Measurements from ENCODE around the gene CDK1. TPM values are rescaled to one million over a fixed set of nuclear protein-coding genes. Genes with fewer than 3 reads are reported as not detected.
A peak's percentile ranks its signal among the peaks of the same experiment; 100 is the strongest.
"Not testable (repeated sequence)": the region's sequence is repeated elsewhere in the genome, so short reads cannot be mapped to it uniquely, and the experiment has no call there.

Gene CDK1
- total and polyA plus RNA-seq, 7 donors: 0.33 to 23.9 (median 2.7) TPM

DNA sequence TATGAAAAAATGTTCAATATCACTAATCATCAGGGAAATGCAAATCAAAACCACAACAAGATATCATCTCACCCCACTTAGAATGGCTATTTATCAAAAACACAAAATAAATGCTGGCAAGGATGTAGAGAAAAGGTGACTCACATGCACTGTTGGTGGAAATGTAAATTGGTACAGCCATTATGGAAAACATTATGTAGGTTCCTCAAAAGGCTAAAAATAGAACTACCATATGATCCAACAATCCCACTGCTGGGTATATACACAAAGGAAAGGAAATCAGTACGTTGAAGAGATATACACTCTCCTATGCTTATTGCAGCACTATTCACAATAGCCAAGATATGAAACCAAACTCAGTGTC is 50.2 kb downstream of the CDK1 start:
- Histone ChIP-seq H3K27ac (peak overlapping the region in 1 of 4 donors; percentile 44), H3K36me3 (no peaks in the 10 kb centered on the region), H3K27me3 (no peaks in the 10 kb centered on the region), H3K9me3 (no peaks in the 10 kb centered on the region), H3K4me1 (no peaks in the 10 kb centered on the region), H3K4me3 (no peak overlapping the region)
- intact Hi-C loops (cut with DNase I): no loop called here
- TF ChIP-seq POLR2AphosphoS5 (IDR thresholded peaks at IDR 0.05) (no peak), EP300 (IDR thresholded peaks at IDR 0.05) (no peak), POLR2A (IDR thresholded peaks at IDR 0.05) (no peak)
- TF ChIP-seq, protein P1, sequence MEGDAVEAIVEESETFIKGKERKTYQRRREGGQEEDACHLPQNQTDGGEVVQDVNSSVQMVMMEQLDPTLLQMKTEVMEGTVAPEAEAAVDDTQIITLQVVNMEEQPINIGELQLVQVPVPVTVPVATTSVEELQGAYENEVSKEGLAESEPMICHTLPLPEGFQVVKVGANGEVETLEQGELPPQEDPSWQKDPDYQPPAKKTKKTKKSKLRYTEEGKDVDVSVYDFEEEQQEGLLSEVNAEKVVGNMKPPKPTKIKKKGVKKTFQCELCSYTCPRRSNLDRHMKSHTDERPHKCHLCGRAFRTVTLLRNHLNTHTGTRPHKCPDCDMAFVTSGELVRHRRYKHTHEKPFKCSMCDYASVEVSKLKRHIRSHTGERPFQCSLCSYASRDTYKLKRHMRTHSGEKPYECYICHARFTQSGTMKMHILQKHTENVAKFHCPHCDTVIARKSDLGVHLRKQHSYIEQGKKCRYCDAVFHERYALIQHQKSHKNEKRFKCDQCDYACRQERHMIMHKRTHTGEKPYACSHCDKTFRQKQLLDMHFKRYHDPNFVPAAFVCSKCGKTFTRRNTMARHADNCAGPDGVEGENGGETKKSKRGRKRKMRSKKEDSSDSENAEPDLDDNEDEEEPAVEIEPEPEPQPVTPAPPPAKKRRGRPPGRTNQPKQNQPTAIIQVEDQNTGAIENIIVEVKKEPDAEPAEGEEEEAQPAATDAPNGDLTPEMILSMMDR (IDR thresholded peaks at IDR 0.05): no peak
- 54 to 60% methylated on average over 1 of the region's 1 CpG for WGBS, 2 donors
- DNase-seq: no peak

- DNase-seq; H3K27me3 ChIP-seq; H3K4me3 ChIP-seq; H3K36me3 ChIP-seq; H3K9me3 ChIP-seq; H3K27ac ChIP-seq; intact Hi-C loops (cut with DNase I); H3K4me1 ChIP-seq: not testable (repeated sequence)
- WGBS, 2 donors: 82 to 85% methylated on average over 4 of the region's 4 CpGs
Observed at GRCh38 chr10:60832136-60832535, 53.9 kb downstream of the CDK1 start.

- Histone ChIP-seq H3K9me3 (no peaks in the 10 kb centered on the region), H3K27ac (no peak overlapping the region), H3K27me3 (no peaks in the 10 kb centered on the region), H3K4me3 (no peak overlapping the region), H3K36me3 (no peaks in the 10 kb centered on the region), H3K4me1 (no peaks in the 10 kb centered on the region)
- TF ChIP-seq, protein P1 (IDR thresholded peaks at IDR 0.05): no peak
- TF ChIP-seq EP300 (IDR thresholded peaks at IDR 0.05): no peak
- TF ChIP-seq POLR2A (IDR thresholded peaks at IDR 0.05): no peak
- TF ChIP-seq POLR2AphosphoS5 (IDR thresholded peaks at IDR 0.05): no peak
- DNase-seq: no peak
- intact Hi-C loops (cut with DNase I): no loop called here
Observed at GRCh38 chr10:60834401-60834800, 56.1 kb downstream of the CDK1 start.

- 87 to 92% methylated on average over 2 of the region's 2 CpGs for WGBS, 2 donors
- Histone ChIP-seq H3K4me3 (no peak overlapping the region), H3K27ac (no peak overlapping the region), H3K9me3 (no peaks in the 10 kb centered on the region), H3K4me1 (no peaks in the 10 kb centered on the region), H3K27me3 (no peaks in the 10 kb centered on the region), H3K36me3 (no peaks in the 10 kb centered on the region)
- DNase-seq: no peak
- intact Hi-C loops (cut with DNase I): no loop called here
- no peak for TF ChIP-seq EP300 (IDR thresholded peaks at IDR 0.05)
- no peak for TF ChIP-seq POLR2A (IDR thresholded peaks at IDR 0.05)
- TF ChIP-seq, protein P1 (IDR thresholded peaks at IDR 0.05): no peak
Observed at GRCh38 chr10:60835049-60835448, 56.8 kb downstream of the CDK1 start.

DNA sequence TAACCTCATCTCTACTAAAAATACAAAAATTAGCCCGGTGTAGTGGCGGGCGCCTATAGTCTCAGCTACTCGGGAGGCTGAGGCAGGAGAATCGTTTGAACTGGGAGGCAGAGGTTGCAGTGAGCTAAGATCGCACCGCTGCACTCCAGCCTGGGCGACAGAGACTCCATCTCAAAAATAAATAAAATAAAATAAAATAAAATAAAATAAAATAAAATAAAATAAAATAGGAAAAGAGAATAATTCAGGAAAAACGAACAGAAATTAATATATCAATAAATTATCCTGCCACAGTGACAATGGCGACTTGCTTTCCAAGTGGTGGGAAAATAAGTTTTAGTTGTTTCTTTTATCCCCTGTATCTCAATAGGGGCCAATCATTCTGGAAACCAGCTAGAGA is 62.9 kb downstream of the CDK1 start:
- H3K4me1 ChIP-seq; DNase-seq; H3K27me3 ChIP-seq; H3K9me3 ChIP-seq; intact Hi-C loops (cut with DNase I); H3K36me3 ChIP-seq; H3K4me3 ChIP-seq; H3K27ac ChIP-seq: not testable (repeated sequence)
- 95 to 96% methylated on average over 10 of the region's 10 CpGs for WGBS, 2 donors

DNA sequence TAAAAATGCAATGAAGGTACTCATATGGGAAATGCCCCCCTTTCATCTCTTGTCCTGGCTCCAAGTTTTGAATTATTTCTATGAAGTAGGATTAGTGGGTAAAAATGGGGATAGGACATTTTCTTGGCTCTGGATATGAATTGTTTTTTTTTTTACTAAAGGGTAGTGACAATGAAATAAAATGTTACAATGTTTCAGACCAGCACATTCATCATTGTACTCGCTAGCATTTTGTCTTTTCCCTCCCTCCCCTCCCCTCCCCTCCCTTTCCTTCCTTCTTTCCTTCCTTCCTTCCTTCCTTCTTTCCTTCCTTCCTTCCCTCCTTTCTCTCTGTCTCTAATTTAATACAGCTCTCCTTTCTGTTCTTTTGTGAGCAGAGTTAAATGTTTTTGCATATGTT is 64.4 kb downstream of the CDK1 start:
- H3K4me3 ChIP-seq: no peak overlapping the region
- no peaks in the 10 kb centered on the region for H3K4me1 ChIP-seq
- no peak overlapping the region for H3K27ac ChIP-seq
- intact Hi-C loops (cut with DNase I): no loop called here
- TF ChIP-seq, protein P1 (IDR thresholded peaks at IDR 0.05): no peak
- no peak for TF ChIP-seq POLR2A (IDR thresholded peaks at IDR 0.05)
- no peak for TF ChIP-seq EP300 (IDR thresholded peaks at IDR 0.05)
- TF ChIP-seq POLR2AphosphoS5 (IDR thresholded peaks at IDR 0.05): no peak
- DNase-seq: no peak
- H3K36me3 ChIP-seq: no peaks in the 10 kb centered on the region
- H3K9me3 ChIP-seq: no peaks in the 10 kb centered on the region
- WGBS, 2 donors: 91 to 96% methylated on average over 1 of the region's 1 CpG
- H3K27me3 ChIP-seq: no peaks in the 10 kb centered on the region

Other genes with a start within 250 kb of the CDK1 start
- 10 to 100 TPM in 3 of 4 donors, 1 to 10 TPM in 1; 8.6 to 25.5 (median 14.3) TPM for gene RHOBTB1, start 165.7 kb downstream of the CDK1 start, total RNA-seq
- 1 to 10 TPM; 3.3 to 6.0 (median 4.9) TPM for gene RHOBTB1, start 165.7 kb downstream of the CDK1 start, polyA plus RNA-seq

Measured in sigmoid colon (tissue), 7 donors.